ENCODE results near the gene ANO8. TPM values are rescaled to one million over a fixed set of nuclear protein-coding genes. Genes with fewer than 3 reads are reported as not detected.

ANO8 gene
- polyA plus RNA-seq, 3 donors, result 0.11 to 14.1 TPM; not detected in 1

- Histone ChIP-seq H4K20me1 (ENCODE audit: insufficient read depth, low read length) (peaks cover 28% of the 10 kb centered on the region), H3K9ac (ENCODE audit: insufficient read depth, low read length, poor library complexity, severe bottlenecking) (no peak overlapping the region), H2AFZ (ENCODE audit: insufficient read depth, low read depth, low read length, poor library complexity, severe bottlenecking) (no peak overlapping the region), H3K27ac (ENCODE audit: low read depth in 1 of 2, low read length in 2 of 2) (no peak overlapping the region), H3K36me3 (replicated peaks in 1 of 2; ENCODE audit: control insufficient read depth in 1 of 2, insufficient read depth in 2 of 2, low read length in 2 of 2) (peaks cover 48 to 50% of the 10 kb centered on the region in 2 donors), H3K9me3 (replicated peaks in 1 of 2; ENCODE audit: control insufficient read depth in 1 of 2, insufficient read depth in 1 of 2, low read length in 2 of 2) (no peaks in the 10 kb centered on the region), H3K4me3 (replicated peaks in 1 of 3; ENCODE audit: low read depth in 2 of 3, low read length in 3 of 3) (no peak overlapping the region), H3K4me1 (ENCODE audit: control insufficient read depth in 1 of 2, insufficient read depth in 2 of 2, low read length in 2 of 2) (peaks cover 12 to 18% of the 10 kb centered on the region in 2 donors), H3K27me3 (ENCODE audit: control insufficient read depth in 2 of 2, insufficient read depth in 2 of 2, low read length in 2 of 2) (peaks cover 0 to 2% of the 10 kb centered on the region in 2 donors), H3K4me2 (replicated peaks; ENCODE audit: extremely low read depth, low read length, poor library complexity, severe bottlenecking) (no peak overlapping the region), H3K79me2 (ENCODE audit: insufficient read depth, low read length) (no peaks in the 10 kb centered on the region)
- H3K27me3 Mint-ChIP-seq (ENCODE audit: low read depth in 3 of 3), result peaks cover 4 to 18% (median 10%) of the 10 kb centered on the region in 3 donors
- H3K36me3 Mint-ChIP-seq, result peaks cover 41 to 78% of the 10 kb centered on the region in 2 donors
- intact Hi-C loops (cut with micrococcal nuclease), result no loop called here
- TF ChIP-seq CTCF (IDR thresholded peaks at IDR 0.05), result no peak
- WGBS (ENCODE audit: insufficient coverage), result 83% methylated on average over 10 of the region's 11 CpGs
- DNase-seq, result no peak
- H3K4me3 Mint-ChIP-seq, result no peak overlapping the region
- H3K4me1 Mint-ChIP-seq, result peaks cover 18% of the 10 kb centered on the region
- H3K9me3 Mint-ChIP-seq, result peaks cover 0 to 2% (median 0%) of the 10 kb centered on the region in 7 donors
- H3K27ac Mint-ChIP-seq, result no peak overlapping the region
Measured at GRCh38 chr19:17320435-17320834, 14.2 kb downstream of the ANO8 start.

GRCh38 chr19:17319473-17320238 is 15.0 kb downstream of the ANO8 start:
- Histone ChIP-seq H4K20me1 (ENCODE audit: insufficient read depth, low read length) (peaks cover 30% of the 10 kb centered on the region), H2AFZ (ENCODE audit: insufficient read depth, low read depth, low read length, poor library complexity, severe bottlenecking) (no peak overlapping the region), H3K4me2 (replicated peaks; ENCODE audit: extremely low read depth, low read length, poor library complexity, severe bottlenecking) (no peak overlapping the region), H3K79me2 (ENCODE audit: insufficient read depth, low read length) (no peaks in the 10 kb centered on the region), H3K36me3 (replicated peaks in 1 of 2; ENCODE audit: control insufficient read depth in 1 of 2, insufficient read depth in 2 of 2, low read length in 2 of 2) (peaks cover 47 to 50% of the 10 kb centered on the region in 2 donors), H3K9me3 (replicated peaks in 1 of 2; ENCODE audit: control insufficient read depth in 1 of 2, insufficient read depth in 1 of 2, low read length in 2 of 2) (no peaks in the 10 kb centered on the region), H3K27me3 (ENCODE audit: control insufficient read depth in 2 of 2, insufficient read depth in 2 of 2, low read length in 2 of 2) (peaks cover 0 to 2% of the 10 kb centered on the region in 2 donors), H3K4me3 (replicated peaks in 1 of 3; ENCODE audit: low read depth in 2 of 3, low read length in 3 of 3) (no peak overlapping the region), H3K4me1 (ENCODE audit: control insufficient read depth in 1 of 2, insufficient read depth in 2 of 2, low read length in 2 of 2) (peaks cover 12 to 18% of the 10 kb centered on the region in 2 donors), H3K9ac (ENCODE audit: insufficient read depth, low read length, poor library complexity, severe bottlenecking) (no peak overlapping the region), H3K27ac (ENCODE audit: low read depth in 1 of 2, low read length in 2 of 2) (no peak overlapping the region)
- peaks cover 40 to 76% of the 10 kb centered on the region in 2 donors for H3K36me3 Mint-ChIP-seq
- H3K9me3 Mint-ChIP-seq, result peaks cover 0 to 2% (median 0%) of the 10 kb centered on the region in 7 donors
- no peak for TF ChIP-seq CTCF (IDR thresholded peaks at IDR 0.05)
- H3K4me3 Mint-ChIP-seq, result no peak overlapping the region
- H3K4me1 Mint-ChIP-seq, result peaks cover 18% of the 10 kb centered on the region
- H3K27ac Mint-ChIP-seq, result peak overlapping the region in 1 of 7 donors; percentile 25
- peaks cover 4 to 16% (median 10%) of the 10 kb centered on the region in 3 donors for H3K27me3 Mint-ChIP-seq (ENCODE audit: low read depth in 3 of 3)
- no peak for DNase-seq
- intact Hi-C loops (cut with micrococcal nuclease), result no loop called here
- WGBS (ENCODE audit: insufficient coverage), result 94% methylated on average over 25 of the region's 40 CpGs

Data from CD14-positive monocyte (primary cell).